K562 (cell line): ENCODE data around the gene METTL23. TPM values are rescaled to one million over a fixed set of nuclear protein-coding genes. Genes with fewer than 3 reads are reported as not detected.

Source experiments
- ATF1 ChIP-seq, 2 experiments: fragments of 450-650 bp in 1 of 2; IDR thresholded peaks; 2 replicates each; pipeline ENCODE4 v1.6.1; 2016; ENCODE audit warnings: missing compliant biosample characterization in 1 of 2, missing genetic modification characterization in 1 of 2
- BCOR ChIP-seq: fragments of 450-650 bp; IDR thresholded peaks from 2 replicates; pipeline ENCODE4 v1.6.1; 2016
- ETV5 ChIP-seq: sonication (generic); formaldehyde crosslinking; IDR thresholded peaks from 2 replicates; pipeline ENCODE4 v1.4.0; 2020; ENCODE audit warnings: low read depth, mild to moderate bottlenecking, missing genetic modification reagents
- FOXJ2 ChIP-seq: fragments of 200-800 bp; sonication (Bioruptor generic); IDR thresholded peaks from 2 replicates; pipeline ENCODE4 v1.6.1; 2016; ENCODE audit warnings: missing genetic modification characterization, missing compliant biosample characterization
- HNRNPK ChIP-seq: fragments of 200-400 bp; formaldehyde crosslinking; IDR thresholded peaks from one replicate; pipeline ENCODE4 v1.6.1; 2018; ENCODE audit warnings: mild to moderate bottlenecking, low read depth, low read length; ENCODE audit not compliant: poor library complexity, severe bottlenecking
- KLF1 ChIP-seq: fragments of 450-650 bp; IDR thresholded peaks from 2 replicates; pipeline ENCODE4 v1.6.1; 2016; ENCODE audit warnings: missing genetic modification characterization, missing compliant biosample characterization
- MCM5 ChIP-seq: fragments of 450-650 bp; IDR thresholded peaks from 2 replicates; pipeline ENCODE4 v1.6.1; 2016; ENCODE audit warnings: low read depth
- NCOA4 ChIP-seq: fragments of 450-650 bp; IDR thresholded peaks from 2 replicates; pipeline ENCODE4 v1.6.1; 2018; ENCODE audit warnings: mild to moderate bottlenecking; ENCODE audit not compliant: partially characterized antibody
- NONO ChIP-seq, 2 experiments: fragments of 200-400 bp in 1 of 2; fragments of 450-650 bp in 1 of 2; formaldehyde crosslinking in 1 of 2; IDR thresholded peaks; 2 replicates each; pipeline ENCODE4 v1.6.1; 2017; ENCODE audit warnings: low read depth in 2 of 2, mild to moderate bottlenecking in 2 of 2, moderate library complexity in 2 of 2, low read length in 1 of 2
- RB1 ChIP-seq: fragments of 450-650 bp; IDR thresholded peaks from 2 replicates; pipeline ENCODE4 v1.6.1; 2017; ENCODE audit warnings: low read depth, mild to moderate bottlenecking
- RBM15 ChIP-seq: fragments of 200-400 bp; formaldehyde crosslinking; IDR thresholded peaks from 2 replicates; pipeline ENCODE4 v1.6.1; 2018; ENCODE audit warnings: mild to moderate bottlenecking, low read length, moderate library complexity; ENCODE audit not compliant: insufficient read depth
- RBM22 ChIP-seq: fragments of 200-400 bp; formaldehyde crosslinking; IDR thresholded peaks from 2 replicates; pipeline ENCODE4 v1.6.1; 2018; ENCODE audit warnings: low read length, low read depth; ENCODE audit not compliant: poor library complexity, severe bottlenecking
- SNRNP70 ChIP-seq: fragments of 200-400 bp; formaldehyde crosslinking; optimal IDR thresholded peaks from 2 replicates; pipeline ENCODE3; 2017; ENCODE audit warnings: low read depth, low read length
- SUPT5H ChIP-seq: fragments of 450-650 bp; IDR thresholded peaks from 2 replicates; pipeline ENCODE4 v1.6.1; 2016
- ZFX ChIP-seq: sonication (generic); formaldehyde crosslinking; IDR thresholded peaks from 2 replicates; pipeline ENCODE4 v1.8.0; 2022; ENCODE audit warnings: mild to moderate bottlenecking, missing genetic modification reagents, moderate library complexity
- ZNF507 ChIP-seq: conservative IDR thresholded peaks from 2 replicates; pipeline ENCODE4 v1.6.1; 2017; ENCODE audit warnings: missing genetic modification characterization, missing compliant biosample characterization
- ZNF512 ChIP-seq: IDR thresholded peaks from 2 replicates; pipeline ENCODE4 v1.6.1; 2016; ENCODE audit warnings: missing genetic modification characterization, missing compliant biosample characterization
- ZNF592 ChIP-seq: fragments of 450-650 bp; IDR thresholded peaks from 2 replicates; pipeline ENCODE4 v1.6.1; 2017; ENCODE audit warnings: antibody characterized with exemption, mild to moderate bottlenecking
- polyA plus RNA-seq, 8 experiments: library from polyadenylated mRNA; depleted of rRNA in 4 of 8; stranded (reverse) in 5 of 8; unstranded in 3 of 8; fragments of >200 nt; fragmentation: Nextera tagmentation in 2 of 8; fragmentation: Illumina TruSeq in 1 of 8; extraction: Ambion mirVana in 2 of 8; extraction: Trizol in 1 of 8; gene quantifications; 2 replicates each; pipeline versions ENCODE4 v1.2.1 to v1.2.3, GENCODE V29; 2011 to 2014; ENCODE audit warnings: inconsistent platforms in 1 of 8, missing spikeins in 1 of 8
- total RNA-seq, 7 experiments: library from RNA; depleted of rRNA in 6 of 7; stranded (reverse); fragments of >200 nt in 6 of 7; fragmentation: Illumina TruSeq in 2 of 7; extraction: Trizol in 2 of 7; gene quantifications; 2 replicates each; pipeline versions ENCODE4 v1.2.1 to v1.2.3, GENCODE V29; 2011 to 2021; ENCODE audit warnings: low replicate concordance in 1 of 7
- TF ChIP-seq, protein P1 (sequence below): conservative IDR thresholded peaks from 2 replicates; pipeline ENCODE4 v1.6.1; 2011; ENCODE audit warnings: low read depth, mild to moderate bottlenecking, low read length; ENCODE audit not compliant: control insufficient read depth

The METTL23 gene
- total and polyA plus RNA-seq, 9 of the 15 experiments (the other 6 are each of a cell fraction or from before 2014, with no cell fraction given) = 29.4 to 67.3 (median 41.6) TPM

GRCh38 chr17:76726776-76727718 lies at the start of gene METTL23 (continued):
- TF ChIP-seq RBM15 = no peak
- peak in 1 of 2 experiments; percentile 17; a peak in 1 of 4 replicates for TF ChIP-seq NONO (IDR thresholded peaks at IDR 0.05; ENCODE audit: low read depth in 2 of 2, low read length in 1 of 2)
- TF ChIP-seq ZNF512 = no peak
- TF ChIP-seq KLF1 = 0 out of 2 replicates have a peak, but pooled peaks have one; percentile 54
- TF ChIP-seq ZNF507 (tag) = no peak
- peak; percentile 73 for TF ChIP-seq SUPT5H
- TF ChIP-seq, protein P1, sequence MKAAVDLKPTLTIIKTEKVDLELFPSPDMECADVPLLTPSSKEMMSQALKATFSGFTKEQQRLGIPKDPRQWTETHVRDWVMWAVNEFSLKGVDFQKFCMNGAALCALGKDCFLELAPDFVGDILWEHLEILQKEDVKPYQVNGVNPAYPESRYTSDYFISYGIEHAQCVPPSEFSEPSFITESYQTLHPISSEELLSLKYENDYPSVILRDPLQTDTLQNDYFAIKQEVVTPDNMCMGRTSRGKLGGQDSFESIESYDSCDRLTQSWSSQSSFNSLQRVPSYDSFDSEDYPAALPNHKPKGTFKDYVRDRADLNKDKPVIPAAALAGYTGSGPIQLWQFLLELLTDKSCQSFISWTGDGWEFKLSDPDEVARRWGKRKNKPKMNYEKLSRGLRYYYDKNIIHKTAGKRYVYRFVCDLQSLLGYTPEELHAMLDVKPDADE = peak; percentile 82; the same call in 1 of the 2 replicates
- TF ChIP-seq ATF1 (CRISPR knock-in tag; IDR thresholded peaks at IDR 0.05) = no peak
- peak; percentile 60 for TF ChIP-seq ATF1 (tag; IDR thresholded peaks at IDR 0.05)
- no peak for TF ChIP-seq ZFX (CRISPR knock-in tag)
- peak; percentile 93 for TF ChIP-seq ETV5
- TF ChIP-seq NCOA4 = no peak
- peak; percentile 66 for TF ChIP-seq RBM22
- TF ChIP-seq MCM5 = no peak
- no peak for TF ChIP-seq HNRNPK
- 0 out of 2 replicates have a peak, but pooled peaks have one; percentile 43 for TF ChIP-seq BCOR
- peak; percentile 87 for TF ChIP-seq RB1
- no peak for TF ChIP-seq FOXJ2 (tag)
- no peak for TF ChIP-seq SNRNP70
- peak; percentile 72 for TF ChIP-seq ZNF592
